GM19099 (cell line): ENCODE measurements around the gene NEBL.

Source experiments
- POLR2A ChIP-seq: IDR thresholded peaks from 3 replicates; pipeline ENCODE4 v1.6.1; 2011; ENCODE audit warnings: low read depth; ENCODE audit not compliant: insufficient read length; ENCODE audit errors: extremely low read depth

NEBL gene

GRCh38 chr10:20919481-20919880 is 22.4 kb upstream of the NEBL start:
- no peak for TF ChIP-seq POLR2A

GRCh38 chr10:20916976-20917375 is 19.9 kb upstream of the NEBL start:
- TF ChIP-seq POLR2A = no peak

- TF ChIP-seq POLR2A = no peak
Measured at GRCh38 chr10:20912969-20913368, 15.9 kb upstream of the NEBL start.

- TF ChIP-seq POLR2A = no peak
Measured at GRCh38 chr10:20911626-20912025, 14.5 kb upstream of the NEBL start.

GRCh38 chr10:20909801-20910200 is 12.7 kb upstream of the NEBL start:
- TF ChIP-seq POLR2A = no peak

- no peak for TF ChIP-seq POLR2A
Measured at GRCh38 chr10:20908391-20908790, 11.3 kb upstream of the NEBL start.

GRCh38 chr10:20903635-20904390 is 6.7 kb upstream of the NEBL start:
- no peak for TF ChIP-seq POLR2A

GRCh38 chr10:20901110-20901509 is 4.0 kb upstream of the NEBL start:
- TF ChIP-seq POLR2A = no peak

GRCh38 chr10:20898866-20899535 is 1.9 kb upstream of the NEBL start:
- TF ChIP-seq POLR2A = no peak

- no peak for TF ChIP-seq POLR2A
Measured at GRCh38 chr10:20893297-20893696, 3.8 kb downstream of the NEBL start.

- no peak for TF ChIP-seq POLR2A
Measured at GRCh38 chr10:20892796-20893195, 4.3 kb downstream of the NEBL start.

- TF ChIP-seq POLR2A = no peak
Measured at GRCh38 chr10:20892011-20892585, 5.0 kb downstream of the NEBL start.

GRCh38 chr10:20891338-20891714 is 5.8 kb downstream of the NEBL start:
- TF ChIP-seq POLR2A = no peak

GRCh38 chr10:20890491-20891337 is 6.4 kb downstream of the NEBL start:
- no peak for TF ChIP-seq POLR2A

GRCh38 chr10:20890009-20890408 is 7.1 kb downstream of the NEBL start:
- TF ChIP-seq POLR2A = no peak

GRCh38 chr10:20888620-20889330 is 8.3 kb downstream of the NEBL start:
- TF ChIP-seq POLR2A = no peak
